ENCODE data around the gene FHIT.

FHIT gene

GRCh38 chr3:60399861-60400845 is 851.1 kb downstream of the FHIT start:
- TF ChIP-seq, protein P1, sequence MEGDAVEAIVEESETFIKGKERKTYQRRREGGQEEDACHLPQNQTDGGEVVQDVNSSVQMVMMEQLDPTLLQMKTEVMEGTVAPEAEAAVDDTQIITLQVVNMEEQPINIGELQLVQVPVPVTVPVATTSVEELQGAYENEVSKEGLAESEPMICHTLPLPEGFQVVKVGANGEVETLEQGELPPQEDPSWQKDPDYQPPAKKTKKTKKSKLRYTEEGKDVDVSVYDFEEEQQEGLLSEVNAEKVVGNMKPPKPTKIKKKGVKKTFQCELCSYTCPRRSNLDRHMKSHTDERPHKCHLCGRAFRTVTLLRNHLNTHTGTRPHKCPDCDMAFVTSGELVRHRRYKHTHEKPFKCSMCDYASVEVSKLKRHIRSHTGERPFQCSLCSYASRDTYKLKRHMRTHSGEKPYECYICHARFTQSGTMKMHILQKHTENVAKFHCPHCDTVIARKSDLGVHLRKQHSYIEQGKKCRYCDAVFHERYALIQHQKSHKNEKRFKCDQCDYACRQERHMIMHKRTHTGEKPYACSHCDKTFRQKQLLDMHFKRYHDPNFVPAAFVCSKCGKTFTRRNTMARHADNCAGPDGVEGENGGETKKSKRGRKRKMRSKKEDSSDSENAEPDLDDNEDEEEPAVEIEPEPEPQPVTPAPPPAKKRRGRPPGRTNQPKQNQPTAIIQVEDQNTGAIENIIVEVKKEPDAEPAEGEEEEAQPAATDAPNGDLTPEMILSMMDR (IDR thresholded peaks at IDR 0.05; ENCODE audit: borderline replicate concordance, insufficient read depth, low read depth, low read length): no peak

DNA sequence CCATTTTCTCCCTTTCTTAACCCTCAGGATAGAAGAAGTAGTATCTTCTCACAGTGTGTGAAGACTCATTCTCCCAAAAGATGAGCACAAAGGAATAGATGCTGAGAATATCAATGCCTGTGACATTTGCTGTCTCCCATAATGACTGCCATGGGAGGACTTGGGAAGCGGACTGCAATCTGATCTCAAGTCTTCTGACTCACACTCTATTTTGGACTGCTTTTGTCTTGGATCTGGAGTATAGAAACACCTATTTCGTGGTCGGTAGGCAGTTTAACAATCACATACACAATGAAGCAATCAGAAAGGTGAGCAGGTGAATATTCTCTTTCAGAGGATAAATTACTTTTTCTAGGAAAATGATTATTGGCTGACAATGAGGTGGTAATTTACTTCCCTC is 852.0 kb downstream of the FHIT start:
- TF ChIP-seq, protein P1 (IDR thresholded peaks at IDR 0.05; ENCODE audit: borderline replicate concordance, insufficient read depth, low read depth, low read length): no peak
- H3K4me3 ChIP-seq (ENCODE audit: low read depth, low read length): no peak overlapping the region

More at GRCh38 chr3:60399861-60400845, 851.1 kb downstream of the FHIT start:
- no peak overlapping the region for H3K4me3 ChIP-seq (ENCODE audit: low read depth, low read length)

- no peak overlapping the region for H3K4me3 ChIP-seq (ENCODE audit: low read depth, low read length)
- TF ChIP-seq, protein P1 (IDR thresholded peaks at IDR 0.05; ENCODE audit: borderline replicate concordance, insufficient read depth, low read depth, low read length): no peak
Observed at GRCh38 chr3:60395173-60395762, 856.0 kb downstream of the FHIT start.

GRCh38 chr3:60393946-60394345 is 857.3 kb downstream of the FHIT start:
- no peak overlapping the region for H3K4me3 ChIP-seq (ENCODE audit: low read depth, low read length)
- TF ChIP-seq, protein P1 (IDR thresholded peaks at IDR 0.05; ENCODE audit: borderline replicate concordance, insufficient read depth, low read depth, low read length): no peak

DNA sequence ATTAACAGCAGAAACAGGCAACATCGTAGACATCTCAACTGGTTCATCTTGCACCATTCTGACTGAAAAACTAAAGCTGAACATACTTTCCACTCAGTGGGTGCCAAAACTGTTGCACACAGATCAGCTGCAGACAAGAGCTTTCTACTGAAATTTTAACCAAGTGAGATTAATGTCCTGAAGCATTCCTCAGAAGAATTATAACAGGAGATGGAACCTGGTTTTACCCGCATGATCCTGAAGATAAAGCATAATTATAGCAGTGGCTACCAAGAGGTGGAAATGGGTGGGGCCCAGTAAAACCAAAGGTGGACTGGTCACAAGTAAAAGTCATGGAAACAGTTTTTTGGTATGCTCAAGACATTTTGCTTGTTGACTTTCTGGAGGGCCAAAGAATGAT is 858.8 kb downstream of the FHIT start:
- TF ChIP-seq, protein P1 (IDR thresholded peaks at IDR 0.05; ENCODE audit: borderline replicate concordance, insufficient read depth, low read depth, low read length): no peak
- no peak overlapping the region for H3K4me3 ChIP-seq (ENCODE audit: low read depth, low read length)

DNA sequence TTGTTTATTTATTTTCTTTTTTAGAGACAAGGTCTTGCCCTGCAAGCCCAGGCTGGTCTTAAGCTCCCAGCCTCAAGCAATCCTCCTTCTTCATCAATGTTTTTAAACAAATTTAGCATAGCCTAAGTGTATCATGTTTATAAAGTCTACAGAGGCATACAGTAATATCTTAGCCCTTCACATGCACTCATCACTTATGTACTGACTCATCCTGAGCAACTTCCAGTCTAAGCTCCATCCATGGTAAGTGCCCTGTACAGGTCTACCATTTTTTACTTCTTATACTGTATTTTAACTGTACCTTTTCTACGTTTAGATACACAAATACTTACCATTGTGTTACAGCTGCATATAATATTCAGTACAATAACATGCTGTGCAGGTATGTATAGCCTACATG is 860.0 kb downstream of the FHIT start:
- H3K4me3 ChIP-seq (ENCODE audit: low read depth, low read length): no peak overlapping the region
- TF ChIP-seq, protein P1 (IDR thresholded peaks at IDR 0.05; ENCODE audit: borderline replicate concordance, insufficient read depth, low read depth, low read length): no peak
